Head of caudate nucleus (tissue), 42 donors: ENCODE results near the gene ADAMTS2.

ENCODE experiments used
- DNase-seq, 42 donors: peaks; one replicate each; pipeline versions ENCODE4 v3.0.0 to v3.0.0-alpha.2; 2020 to 2021; ENCODE audit warnings: mixed read lengths in 7 of 42
- intact Hi-C: fragments of 100-400 bp; cut with DNase I; formaldehyde crosslinking; loops from one replicate; pipeline ENCODE4 v1.15.0; 2022

Gene ADAMTS2

GRCh38 chr5:179306191-179307012 is 38.9 kb downstream of the ADAMTS2 start:
- intact Hi-C loops, result no loop called here
- no peak for DNase-seq

- DNase-seq, result no peak
- intact Hi-C loops, result no loop called here
Measured at GRCh38 chr5:179304871-179305270, 40.4 kb downstream of the ADAMTS2 start.

GRCh38 chr5:179304466-179304865 is 40.8 kb downstream of the ADAMTS2 start:
- DNase-seq, result no peak
- intact Hi-C loops, result no loop called here

- no peak for DNase-seq
- intact Hi-C loops, result no loop called here
Measured at GRCh38 chr5:179303451-179304200, 41.6 kb downstream of the ADAMTS2 start.

- DNase-seq, result no peak
Measured at GRCh38 chr5:179302499-179303185, 42.6 kb downstream of the ADAMTS2 start.

GRCh38 chr5:179301796-179302195 is 43.5 kb downstream of the ADAMTS2 start:
- intact Hi-C loops, result no loop called here
- no peak for DNase-seq

More at GRCh38 chr5:179302499-179303185, 42.6 kb downstream of the ADAMTS2 start:
- intact Hi-C loops, result no loop called here

- no peak for DNase-seq
Measured at GRCh38 chr5:179301376-179301775, 43.9 kb downstream of the ADAMTS2 start.

GRCh38 chr5:179300581-179301180 is 44.6 kb downstream of the ADAMTS2 start:
- no peak for DNase-seq
- intact Hi-C loops, result no loop called here

More at GRCh38 chr5:179301376-179301775, 43.9 kb downstream of the ADAMTS2 start:
- intact Hi-C loops, result no loop called here

GRCh38 chr5:179298181-179298993 is 46.9 kb downstream of the ADAMTS2 start:
- intact Hi-C loops, result no loop called here

GRCh38 chr5:179297486-179298180 is 47.6 kb downstream of the ADAMTS2 start:
- DNase-seq, result no peak
- intact Hi-C loops, result no loop called here

More at GRCh38 chr5:179298181-179298993, 46.9 kb downstream of the ADAMTS2 start:
- no peak for DNase-seq

- intact Hi-C loops, result no loop called here
- no peak for DNase-seq
Measured at GRCh38 chr5:179297026-179297425, 48.2 kb downstream of the ADAMTS2 start.

GRCh38 chr5:179296150-179296821 is 49.0 kb downstream of the ADAMTS2 start:
- DNase-seq, result no peak
- intact Hi-C loops, result no loop called here

- no peak for DNase-seq
Measured at GRCh38 chr5:179295778-179296149, 49.5 kb downstream of the ADAMTS2 start.

GRCh38 chr5:179294891-179295777 is 50.1 kb downstream of the ADAMTS2 start:
- intact Hi-C loops, result no loop called here
- DNase-seq, result no peak

More at GRCh38 chr5:179295778-179296149, 49.5 kb downstream of the ADAMTS2 start:
- intact Hi-C loops, result no loop called here

GRCh38 chr5:179294131-179294780 is 51.0 kb downstream of the ADAMTS2 start:
- intact Hi-C loops, result no loop called here
- no peak for DNase-seq
